ENCODE measurements around the gene GTF2H3.

The GTF2H3 gene

GRCh38 chr12:123648401-123648800, 14.8 kb downstream of the GTF2H3 start:
- no peak for DNase-seq

GRCh38 chr12:123654129-123654701, 20.6 kb downstream of the GTF2H3 start:
- no peak for DNase-seq

DNA sequence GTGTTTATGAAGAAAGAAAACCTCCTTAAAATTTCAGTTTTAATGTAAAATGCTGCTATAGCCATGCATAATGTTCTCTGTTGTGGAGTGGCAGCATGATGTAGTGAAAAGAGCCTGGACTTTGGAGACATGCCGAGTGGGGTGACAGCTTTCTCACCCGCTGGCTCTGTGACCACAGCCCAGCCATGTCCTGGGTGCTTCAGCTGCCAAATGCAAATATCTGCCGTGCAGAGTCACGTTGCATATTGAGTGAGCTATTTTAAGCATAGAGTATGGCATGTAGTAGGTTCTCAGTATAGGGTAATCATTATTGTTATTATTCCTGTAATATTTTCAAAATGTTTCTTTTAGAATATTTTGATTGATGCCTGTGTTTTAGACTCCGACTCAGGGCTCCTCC, 21.8 kb downstream of the GTF2H3 start:
- no peak for DNase-seq

GRCh38 chr12:123656392-123656791, 22.8 kb downstream of the GTF2H3 start:
- no peak for DNase-seq

DNA sequence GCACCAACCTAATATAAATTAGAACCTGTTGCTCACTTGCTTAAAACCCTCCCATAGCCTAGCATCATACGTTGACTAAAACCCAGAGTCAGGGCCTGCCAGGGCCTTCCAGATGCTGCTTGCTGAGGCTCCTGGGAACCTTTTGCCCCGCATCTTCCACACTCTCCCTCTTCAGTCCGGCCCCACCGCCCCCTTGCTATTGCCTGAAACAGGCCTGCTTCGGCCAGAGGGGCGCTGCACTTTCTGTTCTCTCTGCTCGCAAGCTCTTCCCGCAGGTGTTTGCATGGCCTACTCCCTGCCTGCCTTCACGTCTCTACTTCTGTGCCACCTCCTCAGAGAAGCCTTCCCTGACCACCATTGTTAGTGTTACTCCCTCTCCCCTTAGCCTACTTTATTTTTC, 23.6 kb downstream of the GTF2H3 start:
- no peak for DNase-seq

GRCh38 chr12:123659996-123660727, 26.5 kb downstream of the GTF2H3 start:
- no peak for DNase-seq

DNA sequence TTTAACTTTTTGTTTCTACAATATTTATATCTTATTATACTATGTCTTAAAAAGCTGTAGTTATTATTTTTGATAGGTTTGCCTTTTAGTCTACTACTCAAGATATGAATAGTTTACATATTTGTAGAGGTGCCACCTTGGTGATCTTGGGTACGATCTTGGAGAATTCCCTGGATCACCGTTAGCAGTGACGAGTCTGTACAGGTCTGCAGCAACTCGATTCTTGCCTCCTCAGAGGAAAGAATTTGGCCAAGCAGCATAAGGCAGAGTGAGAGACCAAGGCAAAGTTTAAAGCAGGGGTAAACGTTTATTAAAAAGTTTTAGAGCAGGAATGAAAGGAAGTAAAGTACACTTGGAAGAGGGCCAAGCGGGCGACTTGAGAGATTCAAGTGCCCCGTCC, 34.1 kb downstream of the GTF2H3 start:
- no peak for DNase-seq

- peak; percentile 94 for DNase-seq
These were observed 37.5 kb downstream of the GTF2H3 start, which contains the start of gene TCTN2 for GRCh38 chr12:123670882-123671728. Gene TCTN2 (plus strand): TSS chr12:123671113. CDS start chr12:123671241, 128 bp downstream.

- DNase-seq: no peak
These were observed 38.2 kb downstream of the GTF2H3 start for GRCh38 chr12:123671876-123672275.

- DNase-seq: no peak
These were observed 41.8 kb downstream of the GTF2H3 start for GRCh38 chr12:123675436-123675835.

GRCh38 chr12:123676616-123677320, 43.1 kb downstream of the GTF2H3 start:
- DNase-seq: no peak

GRCh38 chr12:123678981-123679380, 45.4 kb downstream of the GTF2H3 start:
- no peak for DNase-seq

- DNase-seq: no peak
These were observed 48.0 kb downstream of the GTF2H3 start for GRCh38 chr12:123681605-123682004.

DNA sequence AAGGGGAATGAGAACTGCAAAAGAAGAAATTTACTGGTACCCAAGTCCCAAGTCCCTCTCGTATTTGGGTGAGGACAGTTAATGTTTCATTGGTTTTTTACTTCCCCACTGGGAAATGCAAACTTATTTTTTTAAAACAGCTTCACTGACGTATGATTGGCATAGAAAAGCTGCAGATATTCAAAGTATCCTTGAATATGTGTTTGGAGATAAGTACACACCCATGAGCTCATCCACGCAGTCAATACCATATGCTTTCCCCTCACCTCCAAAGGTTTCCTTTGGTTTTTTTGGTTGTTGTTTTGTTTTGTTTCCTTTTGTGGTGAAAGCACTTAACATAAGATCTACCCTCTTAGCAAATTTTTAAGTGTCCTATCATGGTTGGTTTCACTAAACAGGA, 50.3 kb downstream of the GTF2H3 start:
- DNase-seq: no peak

- DNase-seq: no peak
These were observed 53.1 kb downstream of the GTF2H3 start for GRCh38 chr12:123686636-123687190.

- no peak for DNase-seq
These were observed 56.7 kb downstream of the GTF2H3 start for GRCh38 chr12:123690191-123690840.

DNA sequence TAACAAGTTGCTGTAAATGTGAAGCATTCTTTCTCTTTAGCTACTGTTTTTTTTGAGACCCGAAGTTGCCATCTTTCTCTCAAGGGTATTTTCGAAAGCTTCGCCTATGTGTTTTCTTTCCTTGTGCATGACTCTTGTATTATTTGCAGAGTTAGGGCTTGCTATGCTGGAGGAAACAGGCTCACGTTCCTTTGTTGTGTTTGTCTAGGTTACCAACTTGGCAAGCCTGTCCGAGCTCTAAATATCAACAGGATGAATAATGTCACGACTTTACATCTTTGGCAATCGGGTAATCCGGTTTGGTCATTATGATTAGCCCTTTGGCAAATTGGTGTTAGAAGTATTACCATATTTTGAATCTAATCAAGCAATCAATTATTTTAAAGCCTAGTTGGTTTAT, 62.6 kb downstream of the GTF2H3 start:
- no peak for DNase-seq

GRCh38 chr12:123696646-123697045, 63.0 kb downstream of the GTF2H3 start:
- no peak for DNase-seq

GRCh38 chr12:123705935-123706334, 72.3 kb downstream of the GTF2H3 start:
- DNase-seq: no peak

DNA sequence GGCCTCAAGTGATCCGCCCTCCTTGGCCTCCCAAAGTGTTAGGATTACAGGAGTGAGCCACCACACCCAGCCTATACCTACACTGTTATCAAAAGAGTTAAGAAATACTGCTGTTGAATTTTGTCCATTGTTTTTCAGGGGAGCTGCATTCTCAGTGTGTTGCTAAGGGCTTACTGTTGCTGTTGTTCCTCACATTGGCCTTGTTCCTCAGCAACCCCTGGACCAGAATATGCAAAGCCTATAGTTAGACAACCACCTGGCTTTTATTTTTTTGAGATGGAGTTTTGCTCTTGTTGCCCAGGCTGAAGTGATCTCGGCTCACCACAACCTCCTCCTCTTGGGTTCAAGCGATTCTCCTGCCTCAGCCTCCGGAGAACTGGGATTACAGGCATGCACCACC, 73.8 kb downstream of the GTF2H3 start:
- DNase-seq: no peak

Data from activated gamma-delta T cell treated with Interleukin-2 at 50 U/mL for 16 hours (primary cell).